Measurements from ENCODE around the gene KRT84. TPM values are rescaled to one million over a fixed set of nuclear protein-coding genes. Genes with fewer than 3 reads are reported as not detected.
A peak's percentile ranks its signal among the peaks of the same experiment; 100 is the strongest.

KRT84 gene
- total RNA-seq, 1 experiment from 2014 or later = not detected

- CTCF ChIA-PET = interaction anchor here (1.6 kb wide), 1 partner anchor 248 kb away, joined by 3 read pairs; no protein-coding TSS in a partner anchor
- H3K27ac Mint-ChIP-seq (ENCODE audit: unreplicated experiment) = no peak overlapping the region
- intact Hi-C loops (cut with micrococcal nuclease; ENCODE audit: unreplicated experiment) = loop anchor here (2.0 to 5.0 kb wide), 2 partner anchors 116 to 489 kb away; no protein-coding TSS in a partner anchor
- no peak for DNase-seq
- H3K27me3 Mint-ChIP-seq (ENCODE audit: unreplicated experiment) = peaks cover 2% of the 10 kb centered on the region
- no TSS peak for BruUV-seq (replicated peaks)
- no peaks in the 10 kb centered on the region for H3K36me3 Mint-ChIP-seq (ENCODE audit: insufficient read depth, unreplicated experiment)
- no peaks in the 10 kb centered on the region for H3K9me3 Mint-ChIP-seq (ENCODE audit: low read depth, unreplicated experiment)
- H3K4me1 Mint-ChIP-seq (ENCODE audit: low read depth, unreplicated experiment) = no peaks in the 10 kb centered on the region
- TF ChIP-seq, protein P1, sequence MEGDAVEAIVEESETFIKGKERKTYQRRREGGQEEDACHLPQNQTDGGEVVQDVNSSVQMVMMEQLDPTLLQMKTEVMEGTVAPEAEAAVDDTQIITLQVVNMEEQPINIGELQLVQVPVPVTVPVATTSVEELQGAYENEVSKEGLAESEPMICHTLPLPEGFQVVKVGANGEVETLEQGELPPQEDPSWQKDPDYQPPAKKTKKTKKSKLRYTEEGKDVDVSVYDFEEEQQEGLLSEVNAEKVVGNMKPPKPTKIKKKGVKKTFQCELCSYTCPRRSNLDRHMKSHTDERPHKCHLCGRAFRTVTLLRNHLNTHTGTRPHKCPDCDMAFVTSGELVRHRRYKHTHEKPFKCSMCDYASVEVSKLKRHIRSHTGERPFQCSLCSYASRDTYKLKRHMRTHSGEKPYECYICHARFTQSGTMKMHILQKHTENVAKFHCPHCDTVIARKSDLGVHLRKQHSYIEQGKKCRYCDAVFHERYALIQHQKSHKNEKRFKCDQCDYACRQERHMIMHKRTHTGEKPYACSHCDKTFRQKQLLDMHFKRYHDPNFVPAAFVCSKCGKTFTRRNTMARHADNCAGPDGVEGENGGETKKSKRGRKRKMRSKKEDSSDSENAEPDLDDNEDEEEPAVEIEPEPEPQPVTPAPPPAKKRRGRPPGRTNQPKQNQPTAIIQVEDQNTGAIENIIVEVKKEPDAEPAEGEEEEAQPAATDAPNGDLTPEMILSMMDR (IDR thresholded peaks at IDR 0.05; ENCODE audit: unreplicated experiment) = no peak
- no peak overlapping the region for H3K4me3 Mint-ChIP-seq (ENCODE audit: low read depth, unreplicated experiment)
Measured at GRCh38 chr12:52391618-52392002, 6.2 kb upstream of the KRT84 start.

GRCh38 chr12:52390739-52391617, 5.5 kb upstream of the KRT84 start:
- H3K9me3 Mint-ChIP-seq (ENCODE audit: low read depth, unreplicated experiment) = no peaks in the 10 kb centered on the region
- intact Hi-C loops (cut with micrococcal nuclease; ENCODE audit: unreplicated experiment) = loop anchor here (2.0 to 5.0 kb wide), 2 partner anchors 116 to 490 kb away; no protein-coding TSS in a partner anchor

DNA sequence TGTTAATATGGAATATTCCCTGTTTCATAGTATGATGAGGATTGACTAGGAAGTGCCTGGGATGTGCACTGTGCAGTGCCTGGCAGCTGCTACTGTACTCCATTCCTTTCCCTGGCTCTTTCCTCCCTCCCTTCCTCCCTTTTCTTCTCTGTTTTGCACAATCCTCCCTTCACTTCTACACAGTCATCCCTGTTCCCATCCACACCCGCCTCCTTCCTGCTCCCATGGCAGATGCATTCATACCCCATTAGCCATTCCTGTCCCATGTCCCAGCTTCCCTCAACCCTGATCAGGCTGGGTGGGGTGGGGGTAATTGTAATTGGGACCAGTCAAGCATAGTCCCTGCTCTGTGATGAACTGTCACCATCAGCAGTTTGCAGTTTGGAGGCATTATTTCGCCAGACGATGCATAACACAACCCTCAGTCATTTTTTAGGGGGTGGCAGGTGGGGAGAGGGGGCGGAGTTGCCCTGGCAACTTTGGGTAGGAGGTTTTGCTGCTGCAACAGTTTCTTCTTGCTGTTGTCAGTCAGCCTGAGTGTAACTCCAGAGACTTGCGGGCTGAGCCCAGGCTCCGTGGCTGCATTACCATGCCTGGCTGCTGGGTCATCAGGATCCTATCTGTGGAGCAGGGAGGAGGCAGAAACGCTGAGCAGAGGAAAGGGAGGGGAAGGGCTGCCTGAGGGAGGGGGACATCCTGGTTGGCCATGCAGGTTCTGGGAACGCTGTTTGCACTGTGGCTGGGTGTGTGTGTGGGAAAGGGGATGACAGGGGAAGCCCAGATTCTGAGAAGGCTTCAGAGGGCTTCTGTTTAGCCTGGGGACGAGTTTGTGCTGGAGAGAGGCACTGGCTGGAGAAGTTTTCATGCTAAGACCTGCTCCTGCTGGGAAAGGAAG, 4.1 kb upstream of the KRT84 start:
- Mint-ChIP-seq H3K27me3 (ENCODE audit: unreplicated experiment) (no peaks in the 10 kb centered on the region), H3K36me3 (ENCODE audit: insufficient read depth, unreplicated experiment) (no peaks in the 10 kb centered on the region), H3K4me1 (ENCODE audit: low read depth, unreplicated experiment) (no peaks in the 10 kb centered on the region), H3K9me3 (ENCODE audit: low read depth, unreplicated experiment) (no peaks in the 10 kb centered on the region), H3K4me3 (ENCODE audit: low read depth, unreplicated experiment) (no peak overlapping the region), H3K27ac (ENCODE audit: unreplicated experiment) (no peak overlapping the region)
- TF ChIP-seq, protein P1 (IDR thresholded peaks at IDR 0.05; ENCODE audit: unreplicated experiment) = no peak
- BruUV-seq (replicated peaks) = no TSS peak
- DNase-seq = no peak
- CTCF ChIA-PET = no interaction called here
- intact Hi-C loops (cut with micrococcal nuclease; ENCODE audit: unreplicated experiment) = loop anchor here (2.0 to 5.0 kb wide), 2 partner anchors 118 to 491 kb away; no protein-coding TSS in a partner anchor

More at GRCh38 chr12:52390739-52391617, 5.5 kb upstream of the KRT84 start:
- no peak overlapping the region for H3K4me3 Mint-ChIP-seq (ENCODE audit: low read depth, unreplicated experiment)
- H3K27me3 Mint-ChIP-seq (ENCODE audit: unreplicated experiment) = no peaks in the 10 kb centered on the region
- TF ChIP-seq, protein P1 (IDR thresholded peaks at IDR 0.05; ENCODE audit: unreplicated experiment) = peak; percentile 74
- no peaks in the 10 kb centered on the region for H3K36me3 Mint-ChIP-seq (ENCODE audit: insufficient read depth, unreplicated experiment)
- H3K27ac Mint-ChIP-seq (ENCODE audit: unreplicated experiment) = no peak overlapping the region
- no peaks in the 10 kb centered on the region for H3K4me1 Mint-ChIP-seq (ENCODE audit: low read depth, unreplicated experiment)
- peak; percentile 41 for DNase-seq
- CTCF ChIA-PET = interaction anchor here (1.6 kb wide), 1 partner anchor 247 kb away, joined by 3 read pairs; no protein-coding TSS in a partner anchor
- no TSS peak for BruUV-seq (replicated peaks)

DNA sequence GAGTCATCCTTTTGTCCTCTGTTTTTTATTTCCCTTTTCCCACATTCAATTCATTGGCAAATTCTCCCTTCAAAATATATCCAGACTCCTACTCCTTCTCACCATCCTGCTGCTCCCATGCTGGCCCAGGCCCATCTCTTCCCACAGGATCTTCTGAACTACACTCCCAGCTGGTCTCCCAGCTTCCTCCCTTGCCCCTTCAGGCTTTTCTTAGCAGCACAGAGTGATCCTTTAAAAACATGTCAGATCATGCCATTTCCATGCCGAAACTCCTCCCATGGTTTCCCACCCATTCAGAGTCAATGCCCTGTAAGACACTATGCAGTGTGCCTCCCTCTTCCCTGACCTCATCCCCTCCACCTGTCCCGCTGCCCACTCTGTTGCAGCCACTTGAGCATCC, 2.4 kb upstream of the KRT84 start:
- H3K4me1 Mint-ChIP-seq (ENCODE audit: low read depth, unreplicated experiment) = no peaks in the 10 kb centered on the region
- CTCF ChIA-PET = no interaction called here
- no peaks in the 10 kb centered on the region for H3K36me3 Mint-ChIP-seq (ENCODE audit: insufficient read depth, unreplicated experiment)
- H3K27me3 Mint-ChIP-seq (ENCODE audit: unreplicated experiment) = peaks cover 17% of the 10 kb centered on the region
- intact Hi-C loops (cut with micrococcal nuclease; ENCODE audit: unreplicated experiment) = no loop called here
- H3K27ac Mint-ChIP-seq (ENCODE audit: unreplicated experiment) = no peak overlapping the region
- BruUV-seq (replicated peaks) = no TSS peak
- no peaks in the 10 kb centered on the region for H3K9me3 Mint-ChIP-seq (ENCODE audit: low read depth, unreplicated experiment)
- no peak overlapping the region for H3K4me3 Mint-ChIP-seq (ENCODE audit: low read depth, unreplicated experiment)
- no peak for DNase-seq
- TF ChIP-seq, protein P1 (IDR thresholded peaks at IDR 0.05; ENCODE audit: unreplicated experiment) = no peak
